Breast epithelium (tissue), 3 donors: ENCODE data around the gene ZSWIM4.

Source experiments
- CTCF ChIP-seq, 3 donors: fragments of 450-650 bp; IDR thresholded peaks; one replicate each; pipeline ENCODE4 v1.5.1; 2016 to 2017; ENCODE audit warnings: antibody characterized with exemption in 3 of 3, mild to moderate bottlenecking in 3 of 3, moderate library complexity in 3 of 3
- POLR2A ChIP-seq: fragments of 450-650 bp; IDR thresholded peaks from one replicate; pipeline ENCODE4 v1.6.1; 2016; ENCODE audit warnings: antibody characterized with exemption, mild to moderate bottlenecking, moderate library complexity

GRCh38 chr19:13856497-13856896 is 61.3 kb downstream of the ZSWIM4 start:
- TF ChIP-seq POLR2A (no peak), CTCF (IDR thresholded peaks at IDR 0.05) (no peak)
